Breast epithelium (tissue), 4 donors: ENCODE data around the gene SCN4B. TPM values are rescaled to one million over a fixed set of nuclear protein-coding genes. Genes with fewer than 3 reads are reported as not detected.
A peak's percentile ranks its signal among the peaks of the same experiment; 100 is the strongest.
"Not testable (repeated sequence)": the region's sequence is repeated elsewhere in the genome, so short reads cannot be mapped to it uniquely, and the experiment has no call there.

Source experiments
- DNase-seq, 2 donors: peaks; one replicate each; pipeline ENCODE4 v3.0.0-alpha.2; 2019; ENCODE audit warnings: low spot score in 2 of 2
- H3K27ac ChIP-seq, 2 donors: fragments of 200-600 bp; sonication (generic) in 1 of 2; one replicate each; pipeline ENCODE4 v1.5.1; 2016 to 2019; ENCODE audit warnings: mild to moderate bottlenecking in 1 of 2
- H3K27me3 ChIP-seq, 2 donors: fragments of 200-600 bp; sonication (generic) in 1 of 2; one replicate each; pipeline versions ENCODE4 v1.5.1 to v1.6.0; 2017 to 2019; ENCODE audit warnings: control low read depth in 1 of 2, mild to moderate bottlenecking in 1 of 2
- H3K36me3 ChIP-seq: fragments of 200-600 bp; one replicate; pipeline ENCODE4 v1.5.1; 2019
- H3K4me1 ChIP-seq, 2 donors: fragments of 200-600 bp; sonication (generic); one replicate each; pipeline ENCODE4 v1.5.1; 2016 to 2019; ENCODE audit warnings: control low read depth in 1 of 2
- H3K4me3 ChIP-seq, 3 donors: fragments of 200-600 bp; sonication (generic); 1 replicate in 2 of 3; 2 replicates in 1 of 3; pipeline ENCODE4 v1.5.1; 2016 to 2019; ENCODE audit warnings: mild to moderate bottlenecking in 3 of 3, moderate library complexity in 2 of 3
- H3K9me3 ChIP-seq, 2 donors: fragments of 200-600 bp; sonication (generic) in 1 of 2; one replicate each; pipeline ENCODE4 v1.5.1; 2016 to 2019; ENCODE audit warnings: control low read depth in 1 of 2
- CTCF ChIP-seq, 3 donors: fragments of 450-650 bp; IDR thresholded peaks; one replicate each; pipeline ENCODE4 v1.5.1; 2016 to 2017; ENCODE audit warnings: antibody characterized with exemption in 3 of 3, mild to moderate bottlenecking in 3 of 3, moderate library complexity in 3 of 3
- POLR2A ChIP-seq: fragments of 450-650 bp; IDR thresholded peaks from one replicate; pipeline ENCODE4 v1.6.1; 2016; ENCODE audit warnings: antibody characterized with exemption, mild to moderate bottlenecking, moderate library complexity
- POLR2AphosphoS5 ChIP-seq, 3 donors: sonication (generic); formaldehyde crosslinking; IDR thresholded peaks; one replicate each; pipeline ENCODE4 v1.6.1; 2017; ENCODE audit warnings: antibody characterized with exemption in 3 of 3
- intact Hi-C: fragments of 100-400 bp; cut with DNase I; formaldehyde crosslinking; loops from one replicate; pipeline ENCODE4 v1.15.1; 2023; ENCODE audit warnings: low total_unique reads
- total RNA-seq, 3 donors: library from RNA; depleted of rRNA; stranded (reverse); fragments of >200 nt; gene quantifications; one replicate each; pipeline ENCODE4 v1.1.0, GENCODE V29; 2016

Gene SCN4B
- total RNA-seq, 3 donors from 2014 or later, result 3.3 to 7.9 (median 3.7) TPM

GRCh38 chr11:118186346-118187107, 33.9 kb upstream of the SCN4B start:
- H3K4me3 ChIP-seq, result no peak overlapping the region
- H3K36me3 ChIP-seq, result no peaks in the 10 kb centered on the region
- H3K27ac ChIP-seq, result no peak overlapping the region
- intact Hi-C loops, result no loop called here
- H3K9me3 ChIP-seq, result no peaks in the 10 kb centered on the region
- H3K4me1 ChIP-seq, result no peaks in the 10 kb centered on the region
- TF ChIP-seq POLR2AphosphoS5 (IDR thresholded peaks at IDR 0.05) (no peak), POLR2A (no peak), CTCF (IDR thresholded peaks at IDR 0.05) (no peak)
- no peaks in the 10 kb centered on the region for H3K27me3 ChIP-seq
- no peak for DNase-seq

GRCh38 chr11:118184784-118185579, 32.4 kb upstream of the SCN4B start:
- no peak overlapping the region for H3K27ac ChIP-seq

GRCh38 chr11:118183691-118184090, 31.1 kb upstream of the SCN4B start:
- intact Hi-C loops, H3K9me3 ChIP-seq, H3K27ac ChIP-seq, H3K27me3 ChIP-seq, H3K4me3 ChIP-seq, DNase-seq, H3K36me3 ChIP-seq, H3K4me1 ChIP-seq: not testable (repeated sequence)

More at GRCh38 chr11:118184784-118185579, 32.4 kb upstream of the SCN4B start:
- Histone ChIP-seq H3K36me3 (no peaks in the 10 kb centered on the region), H3K27me3 (no peaks in the 10 kb centered on the region), H3K4me3 (no peak overlapping the region), H3K9me3 (no peaks in the 10 kb centered on the region), H3K4me1 (peaks cover 0 to 5% of the 10 kb centered on the region in 2 donors)
- intact Hi-C loops, result no loop called here
- DNase-seq, result no peak
- TF ChIP-seq POLR2A, result no peak
- TF ChIP-seq POLR2AphosphoS5 (IDR thresholded peaks at IDR 0.05), result no peak

DNA sequence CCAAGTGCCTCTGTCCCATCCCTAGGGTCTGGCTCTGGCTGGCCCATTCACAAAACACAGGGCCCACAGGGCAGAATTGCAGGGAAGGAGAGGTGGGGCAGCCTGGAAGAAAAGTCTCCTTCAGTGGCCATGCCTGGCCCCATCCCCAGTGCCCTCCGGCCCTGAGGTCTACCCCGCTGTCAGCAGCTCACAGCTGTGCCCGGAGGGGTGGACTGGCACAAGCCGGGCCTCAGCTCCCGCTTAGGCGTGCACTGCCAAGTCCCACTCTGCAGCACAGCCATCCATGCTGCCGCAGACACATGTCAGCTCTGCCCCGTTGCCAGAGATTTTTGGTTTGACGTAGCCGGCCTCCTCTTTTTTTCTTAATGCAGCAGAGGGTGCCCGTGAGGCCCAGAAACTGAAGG, 27.7 kb upstream of the SCN4B start:
- H3K36me3 ChIP-seq, result no peaks in the 10 kb centered on the region
- no peaks in the 10 kb centered on the region for H3K9me3 ChIP-seq
- intact Hi-C loops, result no loop called here
- peak overlapping the region in 2 of 3 donors; percentile 10 to 49 for H3K4me3 ChIP-seq
- no peak for TF ChIP-seq CTCF (IDR thresholded peaks at IDR 0.05)
- TF ChIP-seq POLR2AphosphoS5 (IDR thresholded peaks at IDR 0.05), result no peak
- TF ChIP-seq POLR2A, result no peak
- peak in 1 of 2 donors; percentile 41 for DNase-seq
- H3K4me1 ChIP-seq, result peaks cover 0 to 5% of the 10 kb centered on the region in 2 donors
- peak overlapping the region; percentile 61 to 74 for H3K27ac ChIP-seq
- no peaks in the 10 kb centered on the region for H3K27me3 ChIP-seq

- no peak overlapping the region for H3K4me3 ChIP-seq
- H3K4me1 ChIP-seq, result peaks cover 3 to 5% of the 10 kb centered on the region in 2 donors
- H3K27ac ChIP-seq, result no peak overlapping the region
- no peak for DNase-seq
- H3K27me3 ChIP-seq, result no peaks in the 10 kb centered on the region
- H3K9me3 ChIP-seq, result no peaks in the 10 kb centered on the region
- intact Hi-C loops, result no loop called here
- TF ChIP-seq POLR2AphosphoS5 (IDR thresholded peaks at IDR 0.05), result no peak
- no peak for TF ChIP-seq POLR2A
- no peak for TF ChIP-seq CTCF (IDR thresholded peaks at IDR 0.05)
- H3K36me3 ChIP-seq, result no peaks in the 10 kb centered on the region
Observed at GRCh38 chr11:118176778-118177134, 24.1 kb upstream of the SCN4B start.
